Posterior cingulate gyrus (tissue), 11 donors: ENCODE measurements around the gene PARVB.

ENCODE experiments used
- DNase-seq, 10 donors: peaks; one replicate each; pipeline versions ENCODE4 v3.0.0 to v3.0.0-alpha.2; 2020 to 2021; ENCODE audit warnings: mixed read lengths in 3 of 10
- intact Hi-C: fragments of 100-400 bp; cut with DNase I; formaldehyde crosslinking; loops from one replicate; pipeline ENCODE4 v1.15.1; 2023

PARVB gene

DNA sequence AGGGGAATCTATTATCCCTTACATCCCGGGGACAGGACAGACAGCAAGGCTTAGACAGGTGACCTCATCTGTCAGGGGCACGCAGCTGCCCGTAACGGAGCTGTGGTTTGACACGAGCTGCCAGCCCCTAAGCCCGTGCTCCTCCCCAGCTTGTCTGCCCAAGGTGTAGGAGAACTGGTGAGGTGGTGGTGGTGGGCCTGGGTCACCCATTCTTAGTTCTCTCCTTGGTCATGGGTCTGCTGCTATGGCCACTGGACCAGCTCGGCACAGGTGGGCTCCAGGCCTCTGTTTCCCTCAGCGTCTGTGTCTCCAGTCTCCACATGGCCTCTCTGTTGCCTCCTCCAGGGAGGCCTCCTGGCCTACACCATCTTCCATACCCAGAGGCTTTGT lies 162.0 kb downstream of the PARVB start:
- DNase-seq, result peak in 3 of 10 donors; percentile 26 to 69 (median 55)
- intact Hi-C loops, result no loop called here

DNA sequence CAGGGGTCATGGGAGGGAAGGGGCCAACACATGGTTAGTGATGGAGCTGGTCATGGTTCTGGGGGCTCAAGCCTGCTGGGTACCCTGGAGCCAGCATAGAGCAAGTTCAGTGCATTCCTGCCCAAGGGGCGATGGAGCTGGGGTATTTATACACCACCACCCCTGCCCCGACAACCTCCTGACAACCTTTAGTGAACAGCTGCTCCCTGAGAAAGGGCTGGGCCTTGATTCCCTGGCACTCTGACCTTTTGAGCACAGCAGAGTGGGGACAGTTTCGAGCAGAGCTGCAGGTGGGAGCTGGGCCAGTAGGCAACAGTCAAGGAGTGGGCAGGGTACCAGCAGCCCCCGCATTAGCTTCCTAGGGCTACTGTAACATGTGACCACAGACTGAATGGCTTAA lies 162.6 kb downstream of the PARVB start:
- intact Hi-C loops, result no loop called here
- DNase-seq, result peak in 3 of 10 donors; percentile 5 to 45 (median 32)

- DNase-seq, result peak in 2 of 10 donors; percentile 29 to 64
- intact Hi-C loops, result no loop called here
Measured at GRCh38 chr22:44187652-44188230, 163.6 kb downstream of the PARVB start.

DNA sequence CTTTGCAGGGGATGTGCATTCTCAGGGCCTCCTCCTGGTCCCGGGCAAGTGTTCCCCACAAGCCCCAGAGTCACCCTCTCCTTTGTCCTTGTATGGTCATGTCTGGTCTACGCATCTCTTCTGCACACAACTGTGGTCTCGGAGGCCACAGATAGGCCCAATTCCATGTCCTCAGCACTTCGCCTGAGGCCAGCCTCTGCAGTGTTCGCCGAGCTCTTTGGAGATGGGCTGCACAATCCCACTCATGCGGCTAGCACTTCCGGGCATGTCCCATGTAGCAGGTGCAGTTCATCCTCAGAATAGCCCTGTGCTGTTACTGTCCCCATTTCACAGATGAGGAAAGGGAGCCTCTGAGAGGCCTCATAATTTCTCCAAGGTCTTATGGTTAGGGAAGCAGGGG lies 164.2 kb downstream of the PARVB start:
- intact Hi-C loops, result no loop called here
- DNase-seq, result peak in 3 of 10 donors; percentile 13 to 43 (median 42)

DNA sequence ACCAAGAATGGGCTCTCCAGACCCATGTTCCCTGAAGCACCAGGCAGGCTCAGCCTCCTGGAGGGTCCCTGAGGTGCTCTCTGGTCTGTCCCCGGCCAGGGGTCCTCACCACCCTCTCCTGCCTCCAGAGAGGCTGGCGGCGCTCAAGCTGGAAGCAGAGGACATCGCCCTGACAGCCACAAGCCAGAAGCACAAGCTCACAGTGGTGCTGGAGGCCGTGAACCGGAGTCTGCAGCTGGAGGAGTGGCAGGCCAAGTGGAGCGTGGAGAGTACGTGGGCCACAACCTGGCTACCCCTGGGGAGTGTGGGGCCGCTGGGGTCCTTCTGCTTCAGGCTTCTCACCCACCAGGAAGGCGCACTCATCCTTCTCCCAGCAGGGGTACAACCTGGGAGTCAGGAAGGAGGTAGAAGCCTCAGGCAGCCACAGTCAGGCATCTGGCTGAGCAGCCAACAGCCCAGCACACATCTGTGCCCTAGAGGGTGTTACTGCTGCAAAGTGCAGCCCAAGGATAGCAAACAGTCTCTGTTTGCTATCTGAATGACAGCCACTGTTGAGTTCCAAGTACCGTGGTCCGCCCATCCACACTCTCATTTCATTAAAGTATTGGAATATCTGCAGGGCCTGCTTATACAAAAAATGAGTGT lies 165.0 kb downstream of the PARVB start:
- peak in 4 of 10 donors; percentile 2 to 67 (median 36) for DNase-seq
- intact Hi-C loops, result no loop called here

- peak in 4 of 10 donors; percentile 1 to 77 (median 36) for DNase-seq
- intact Hi-C loops, result no loop called here
Measured at GRCh38 chr22:44190381-44190976, 166.4 kb downstream of the PARVB start.

GRCh38 chr22:44191036-44191454 lies 166.9 kb downstream of the PARVB start:
- intact Hi-C loops, result no loop called here
- peak in 3 of 10 donors; percentile 4 to 73 (median 24) for DNase-seq

DNA sequence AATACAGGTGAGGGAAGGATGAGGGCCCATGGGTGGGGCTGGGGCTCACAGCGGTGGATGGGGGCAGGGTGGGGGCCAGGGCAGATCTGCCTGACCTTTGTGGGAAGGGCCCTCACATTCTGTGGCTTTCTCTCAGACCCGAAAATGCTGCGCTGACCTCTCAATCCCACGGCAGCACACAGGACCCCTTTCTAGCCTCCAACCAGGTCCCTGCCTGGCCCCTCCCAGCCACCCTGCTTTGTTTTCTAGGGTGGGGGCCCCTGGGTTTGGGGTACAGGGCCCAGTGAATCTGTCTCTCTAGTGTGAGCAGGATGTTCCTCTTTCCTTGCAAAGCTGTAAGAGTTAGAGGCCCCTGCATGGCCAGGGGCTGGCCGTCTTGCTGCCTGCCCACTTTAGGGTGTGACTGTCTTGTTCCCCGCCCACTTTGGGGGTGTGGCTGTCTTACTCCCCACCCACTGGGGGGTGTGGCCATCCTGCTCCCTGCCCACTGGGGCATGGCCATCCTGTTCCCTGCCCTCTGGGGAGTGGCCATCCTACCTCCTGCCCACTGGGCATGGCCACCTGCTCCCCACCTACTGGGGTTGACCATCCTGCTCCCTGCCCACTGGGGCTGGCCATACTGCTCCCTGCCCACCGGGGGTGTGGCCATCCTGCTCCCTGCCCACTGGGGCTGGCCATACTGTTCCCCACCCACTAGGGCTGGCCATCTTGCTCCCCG lies 168.2 kb downstream of the PARVB start:
- intact Hi-C loops, result no loop called here
- DNase-seq, result peak in 3 of 10 donors; percentile 1 to 81 (median 79)

GRCh38 chr22:44192816-44193534 lies 168.9 kb downstream of the PARVB start:
- peak in 2 of 10 donors; percentile 77 to 79 for DNase-seq
- intact Hi-C loops, result no loop called here

DNA sequence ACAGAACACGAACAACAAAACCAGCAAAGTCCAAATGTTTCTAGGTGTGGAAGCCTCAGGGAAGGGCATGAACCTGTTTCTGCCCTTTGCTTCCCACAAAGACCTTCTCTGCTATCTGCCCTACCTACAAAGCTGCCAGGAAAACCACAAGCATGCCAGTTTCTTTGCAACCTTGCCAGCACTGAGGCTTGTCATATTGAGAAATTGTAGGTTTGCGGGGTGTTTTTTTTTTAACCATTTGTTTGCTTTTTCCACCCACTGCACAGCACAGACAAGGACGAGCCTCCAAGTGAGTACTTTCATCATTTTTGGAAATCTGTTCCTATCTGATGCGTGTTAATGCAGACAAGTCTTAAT lies 169.4 kb downstream of the PARVB start:
- intact Hi-C loops, result no loop called here

DNA sequence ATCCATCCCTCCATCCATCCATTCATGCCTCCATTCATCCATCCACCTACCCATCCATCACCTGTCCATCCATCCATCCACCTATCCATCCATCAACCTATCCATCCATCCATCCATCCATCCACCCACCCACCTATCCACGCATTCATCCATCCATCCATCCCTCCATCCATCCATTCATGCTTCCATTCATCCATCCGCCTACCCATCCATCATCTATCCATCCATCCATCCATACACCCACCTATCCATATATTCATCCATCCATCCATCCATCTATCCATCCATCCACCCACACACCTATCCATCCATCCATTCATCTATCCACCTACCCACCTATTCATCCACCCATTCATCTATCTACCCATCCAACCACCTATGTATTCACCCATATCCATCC lies 170.5 kb downstream of the PARVB start:
- DNase-seq, result no peak
- intact Hi-C loops, result no loop called here

More for the DNA sequence above, 169.4 kb downstream of the PARVB start:
- no peak for DNase-seq

- intact Hi-C loops, result no loop called here
- DNase-seq, result peak in 3 of 10 donors; percentile 4 to 62 (median 59)
Measured at GRCh38 chr22:44195189-44195871, 171.2 kb downstream of the PARVB start.

DNA sequence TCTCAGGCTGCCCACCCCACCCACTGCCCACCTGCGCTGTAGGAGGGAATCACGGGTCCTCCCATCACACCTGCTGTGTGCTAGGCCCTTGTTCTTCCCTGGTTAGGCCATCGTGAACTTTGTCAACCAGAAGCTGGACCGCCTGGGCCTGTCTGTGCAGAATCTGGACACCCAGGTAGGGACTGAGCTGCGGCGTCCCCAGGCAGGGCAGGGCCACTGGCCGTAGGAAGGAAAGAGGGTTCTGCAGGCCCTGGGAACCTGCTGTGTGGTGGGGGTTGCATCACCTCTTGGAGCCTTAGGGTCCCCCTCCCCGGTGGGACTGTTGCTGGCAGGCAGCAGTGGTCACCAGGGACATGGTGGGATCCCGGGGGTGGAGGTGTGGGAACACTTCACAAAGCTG lies 172.1 kb downstream of the PARVB start:
- DNase-seq, result peak in 3 of 10 donors; percentile 1 to 71 (median 64)
- intact Hi-C loops, result no loop called here

DNA sequence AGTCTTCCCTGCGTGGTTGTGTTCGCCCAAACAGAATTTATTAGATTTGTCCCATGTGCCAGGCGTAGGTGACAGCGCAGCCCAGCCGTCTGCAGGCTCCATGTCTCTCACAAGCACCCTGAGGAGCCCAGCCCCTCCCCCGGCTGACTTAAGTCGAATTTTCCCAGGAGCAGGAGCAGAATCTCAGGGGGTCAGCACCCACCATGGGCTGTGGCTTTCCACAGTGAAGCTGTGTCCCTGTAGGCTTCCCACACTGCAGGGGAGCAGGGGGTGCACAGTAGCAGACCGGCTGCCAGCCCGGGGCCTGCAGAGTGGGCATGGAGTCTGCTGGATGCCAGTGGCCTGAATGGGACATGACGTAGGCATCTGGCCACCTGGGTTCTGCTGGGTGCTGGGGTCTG lies 172.6 kb downstream of the PARVB start:
- DNase-seq, result peak in 3 of 10 donors; percentile 5 to 81 (median 80)
- intact Hi-C loops, result no loop called here

GRCh38 chr22:44197271-44197670 lies 173.2 kb downstream of the PARVB start:
- DNase-seq, result peak in 3 of 10 donors; percentile 0 to 30 (median 12)
- intact Hi-C loops, result no loop called here

GRCh38 chr22:44199164-44199563 lies 175.1 kb downstream of the PARVB start:
- peak in 1 of 10 donors; percentile 22 for DNase-seq
- intact Hi-C loops, result no loop called here

DNA sequence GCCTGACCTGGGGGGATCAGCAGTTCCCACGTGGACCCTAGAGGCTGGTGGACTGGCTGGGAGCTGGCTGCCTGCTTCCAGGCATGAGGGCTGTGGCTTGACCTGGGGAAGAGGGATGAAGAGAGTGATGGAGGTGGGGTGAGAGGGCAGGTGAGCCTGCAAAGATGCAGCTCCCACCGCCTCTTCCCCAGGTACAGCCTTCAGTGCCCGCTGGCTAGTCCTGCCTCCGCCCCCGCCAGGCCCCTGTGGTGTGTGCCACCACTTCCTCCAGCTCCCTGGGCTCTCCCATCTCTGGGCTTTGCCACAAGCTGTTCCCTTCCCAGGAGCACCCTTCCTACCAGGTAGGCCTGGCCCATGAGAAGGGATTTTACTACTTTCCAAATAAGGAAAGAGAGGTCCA lies 175.8 kb downstream of the PARVB start:
- intact Hi-C loops, result no loop called here
- peak in 3 of 10 donors; percentile 4 to 74 (median 61) for DNase-seq

DNA sequence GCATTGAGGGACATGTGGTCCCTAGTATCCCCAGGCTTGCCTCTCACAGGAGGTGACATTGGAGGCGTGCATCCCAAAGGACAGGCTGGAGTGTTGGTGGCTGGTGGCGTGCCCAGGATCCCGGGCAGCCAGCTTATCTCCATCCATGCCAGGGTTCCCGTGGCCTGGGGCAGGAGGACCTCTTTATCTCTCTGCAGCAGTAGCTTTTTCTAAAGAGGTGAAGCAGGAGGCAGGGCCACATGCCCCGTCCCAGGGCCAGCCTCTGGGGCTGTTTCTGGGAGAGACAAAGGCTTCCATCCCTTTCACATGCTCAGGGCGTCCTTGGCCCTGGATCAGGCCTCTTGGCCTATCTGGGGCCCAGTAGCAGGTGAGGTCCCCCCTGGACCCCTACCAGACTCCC lies 176.3 kb downstream of the PARVB start:
- DNase-seq, result peak in 2 of 10 donors; percentile 67 to 73
- intact Hi-C loops, result no loop called here

GRCh38 chr22:44200855-44201550 lies 176.9 kb downstream of the PARVB start:
- peak in 3 of 10 donors; percentile 6 to 80 (median 75) for DNase-seq
- intact Hi-C loops, result no loop called here
